Thoracic aorta (tissue), 2 donors: ENCODE results near the gene FKBP5. TPM values are rescaled to one million over a fixed set of nuclear protein-coding genes. Genes with fewer than 3 reads are reported as not detected.

ENCODE experiments used
- ATAC-seq: fragments of 150-250 bp; one replicate; pipeline ENCODE4 v1.8.0; 2017; ENCODE audit warnings: low read depth; ENCODE audit not compliant: insufficient number of reproducible peaks, low FRiP score
- DNase-seq: peaks from one replicate; pipeline ENCODE4 v3.0.0-alpha.2; 2020; ENCODE audit warnings: low spot score
- H3K27ac ChIP-seq, 2 donors: fragments of 200-600 bp; sonication (generic); 1 replicate in 1 of 2; 2 replicates in 1 of 2; pipeline ENCODE4 v1.5.1; 2016; ENCODE audit warnings: mild to moderate bottlenecking in 2 of 2, moderate library complexity in 2 of 2
- H3K27me3 ChIP-seq: fragments of 200-600 bp; sonication (generic); replicated peaks from 2 replicates; pipeline ENCODE4 v1.6.0; 2016; ENCODE audit warnings: mild to moderate bottlenecking; ENCODE audit not compliant: insufficient read depth
- H3K36me3 ChIP-seq: fragments of 200-600 bp; sonication (generic); one replicate; pipeline ENCODE4 v1.5.1; 2016
- H3K4me1 ChIP-seq, 2 donors: fragments of 200-600 bp; sonication (generic); 1 replicate in 1 of 2; 2 replicates in 1 of 2; pipeline versions ENCODE4 v1.5.1 to v1.6.0; 2016; ENCODE audit warnings: low read depth in 2 of 2, mild to moderate bottlenecking in 1 of 2; ENCODE audit not compliant: control insufficient read depth in 1 of 2
- H3K4me3 ChIP-seq: fragments of 200-600 bp; sonication (generic); 2 replicates; pipeline ENCODE4 v1.5.1; 2016; ENCODE audit warnings: mild to moderate bottlenecking
- H3K9me3 ChIP-seq: fragments of 200-600 bp; sonication (generic); 2 replicates; pipeline ENCODE4 v1.5.1; 2016
- CTCF ChIP-seq: fragments of 200-600 bp; sonication (generic); IDR thresholded peaks from one replicate; pipeline ENCODE4 v1.5.1; 2019; ENCODE audit warnings: antibody characterized with exemption
- total RNA-seq, 2 donors: library from RNA; depleted of rRNA; stranded (reverse); fragments of >200 nt; gene quantifications; one replicate each; pipeline versions ENCODE4 v1.1.0 to v1.2.3, GENCODE V29; 2016

Gene FKBP5
- total RNA-seq, 2 donors from 2014 or later, result 156 to 271 TPM

- peaks cover 10% of the 10 kb centered on the region for H3K9me3 ChIP-seq
- no peak for TF ChIP-seq CTCF
Measured at GRCh38 chr6:35550437-35550836, 138.3 kb downstream of the FKBP5 start.

DNA sequence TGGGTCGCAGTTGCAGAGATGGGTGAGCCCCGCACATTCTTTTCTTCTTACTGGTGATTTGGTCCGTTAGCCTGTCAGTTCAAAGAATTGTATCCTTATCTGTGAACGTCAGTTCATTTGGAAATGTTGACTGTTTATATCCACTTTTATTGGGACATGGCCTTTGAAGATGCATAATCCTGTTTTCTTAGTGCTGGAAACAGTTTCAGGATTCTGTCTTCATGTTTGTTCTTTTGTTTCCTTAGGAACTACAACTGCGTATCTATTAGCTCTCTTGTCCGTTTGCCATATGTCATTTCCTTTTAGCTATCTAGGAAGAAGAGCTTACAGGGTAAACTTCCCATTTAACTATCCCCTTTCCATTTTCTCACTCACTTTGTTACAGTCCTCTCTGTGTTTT, 141.0 kb downstream of the FKBP5 start:
- Histone ChIP-seq H3K9me3 (peaks cover 10% of the 10 kb centered on the region), H3K27ac (no peak overlapping the region), H3K36me3 (no peaks in the 10 kb centered on the region), H3K4me1 (no peaks in the 10 kb centered on the region), H3K27me3 (no peaks in the 10 kb centered on the region), H3K4me3 (no peak overlapping the region)
- no peak for DNase-seq
- ATAC-seq, result no peak
- TF ChIP-seq CTCF, result no peak

More at GRCh38 chr6:35550437-35550836, 138.3 kb downstream of the FKBP5 start:
- no peak overlapping the region for H3K4me3 ChIP-seq
- no peaks in the 10 kb centered on the region for H3K4me1 ChIP-seq
- H3K27me3 ChIP-seq, result no peaks in the 10 kb centered on the region
- H3K27ac ChIP-seq, result no peak overlapping the region
- ATAC-seq (no peak), DNase-seq (no peak)
- no peaks in the 10 kb centered on the region for H3K36me3 ChIP-seq

GRCh38 chr6:35544769-35545361, 143.8 kb downstream of the FKBP5 start:
- no peak overlapping the region for H3K27ac ChIP-seq
- H3K27me3 ChIP-seq, result no peaks in the 10 kb centered on the region
- H3K9me3 ChIP-seq, result peaks cover 2% of the 10 kb centered on the region
- H3K36me3 ChIP-seq, result no peaks in the 10 kb centered on the region
- no peak for TF ChIP-seq CTCF
- ATAC-seq, result no peak
- no peaks in the 10 kb centered on the region for H3K4me1 ChIP-seq
- DNase-seq, result no peak
- H3K4me3 ChIP-seq, result no peak overlapping the region

- no peaks in the 10 kb centered on the region for H3K9me3 ChIP-seq
- no peaks in the 10 kb centered on the region for H3K4me1 ChIP-seq
- H3K27ac ChIP-seq, result no peak overlapping the region
- H3K36me3 ChIP-seq, result no peaks in the 10 kb centered on the region
- TF ChIP-seq CTCF, result no peak
- ATAC-seq (no peak), DNase-seq (no peak)
- no peaks in the 10 kb centered on the region for H3K27me3 ChIP-seq
- H3K4me3 ChIP-seq, result no peak overlapping the region
Measured at GRCh38 chr6:35543459-35544193, 145.1 kb downstream of the FKBP5 start.

DNA sequence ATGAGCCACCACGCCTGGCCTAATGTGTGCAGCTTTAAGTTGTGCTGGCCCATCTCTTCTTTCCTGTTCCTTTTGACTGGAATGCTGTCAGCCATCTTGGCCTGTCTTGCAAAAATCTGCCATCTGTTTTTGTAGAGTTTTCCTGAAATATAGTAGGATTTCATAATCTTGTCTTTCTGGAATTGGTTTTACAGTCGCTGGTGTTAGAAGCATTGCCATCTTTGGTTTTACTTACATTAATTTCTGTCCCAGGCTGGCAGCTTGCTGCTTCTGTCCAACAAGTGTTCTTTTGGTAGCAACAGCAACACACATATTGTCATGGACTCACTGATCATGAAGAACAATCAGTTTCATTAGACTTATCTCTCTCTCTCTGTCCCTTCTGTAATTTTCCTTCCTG, 146.9 kb downstream of the FKBP5 start:
- no peak for TF ChIP-seq CTCF
- Histone ChIP-seq H3K9me3 (no peaks in the 10 kb centered on the region), H3K27ac (no peak overlapping the region), H3K36me3 (no peaks in the 10 kb centered on the region), H3K4me3 (no peak overlapping the region), H3K4me1 (no peaks in the 10 kb centered on the region), H3K27me3 (no peaks in the 10 kb centered on the region)
- ATAC-seq, result no peak
- no peak for DNase-seq
